WERI-Rb-1 (cell line): ENCODE results near the gene BZW2.

ENCODE experiments used
- DNase-seq: peaks from one replicate; pipeline ENCODE4 v3.0.0-alpha.2; 2020
- H3K27ac ChIP-seq: fragments of 250-450 bp; sonication (Bioruptor Pico); 2 replicates; pipeline ENCODE4 v1.5.1; 2020; ENCODE audit warnings: mild to moderate bottlenecking, moderate library complexity
- H3K27me3 ChIP-seq: fragments of 250-450 bp; sonication (Bioruptor Pico); 2 replicates; pipeline ENCODE4 v1.5.1; 2021; ENCODE audit warnings: mild to moderate bottlenecking, low read depth, moderate library complexity; ENCODE audit not compliant: insufficient read depth, severe bottlenecking
- H3K36me3 ChIP-seq: fragments of 250-450 bp; sonication (Bioruptor Pico); 2 replicates; pipeline ENCODE4 v1.5.1; 2020; ENCODE audit warnings: mild to moderate bottlenecking, moderate library complexity
- H3K4me3 ChIP-seq: 2 replicates; pipeline ENCODE4 v1.5.1; 2011; ENCODE audit warnings: low read depth, mild to moderate bottlenecking, control low read depth, low read length
- H3K9me3 ChIP-seq: fragments of 250-450 bp; sonication (Bioruptor Pico); 2 replicates; pipeline ENCODE4 v1.5.1; 2021; ENCODE audit warnings: mild to moderate bottlenecking, moderate library complexity; ENCODE audit not compliant: severe bottlenecking
- CTCF ChIP-seq: IDR thresholded peaks from 2 replicates; pipeline ENCODE4 v1.5.1; 2011; ENCODE audit warnings: low read depth, mild to moderate bottlenecking, control low read depth, inconsistent platforms, low read length

Gene BZW2

GRCh38 chr7:16738011-16738688 is 92.2 kb downstream of the BZW2 start:
- H3K27ac ChIP-seq: no peak overlapping the region
- H3K36me3 ChIP-seq: no peaks in the 10 kb centered on the region
- H3K27me3 ChIP-seq: no peaks in the 10 kb centered on the region
- no peak for TF ChIP-seq CTCF
- H3K4me3 ChIP-seq: no peak overlapping the region
- no peaks in the 10 kb centered on the region for H3K9me3 ChIP-seq
- no peak for DNase-seq

- Histone ChIP-seq H3K36me3 (no peaks in the 10 kb centered on the region), H3K27ac (no peak overlapping the region), H3K4me3 (no peak overlapping the region), H3K27me3 (no peaks in the 10 kb centered on the region), H3K9me3 (no peaks in the 10 kb centered on the region)
- no peak for TF ChIP-seq CTCF
- no peak for DNase-seq
Measured at GRCh38 chr7:16739863-16740622, 94.1 kb downstream of the BZW2 start.

- H3K9me3 ChIP-seq: no peaks in the 10 kb centered on the region
Measured at GRCh38 chr7:16740623-16740953, 94.6 kb downstream of the BZW2 start.

GRCh38 chr7:16740996-16741395 is 95.0 kb downstream of the BZW2 start:
- DNase-seq: no peak
- no peak for TF ChIP-seq CTCF
- no peaks in the 10 kb centered on the region for H3K36me3 ChIP-seq
- H3K4me3 ChIP-seq: no peak overlapping the region
- H3K27me3 ChIP-seq: no peaks in the 10 kb centered on the region
- H3K27ac ChIP-seq: no peak overlapping the region
- no peaks in the 10 kb centered on the region for H3K9me3 ChIP-seq

More at GRCh38 chr7:16740623-16740953, 94.6 kb downstream of the BZW2 start:
- DNase-seq: no peak
- Histone ChIP-seq H3K27me3 (no peaks in the 10 kb centered on the region), H3K4me3 (no peak overlapping the region), H3K36me3 (no peaks in the 10 kb centered on the region), H3K27ac (no peak overlapping the region)
- TF ChIP-seq CTCF: no peak

GRCh38 chr7:16741676-16742075 is 95.7 kb downstream of the BZW2 start:
- TF ChIP-seq CTCF: no peak
- Histone ChIP-seq H3K9me3 (no peaks in the 10 kb centered on the region), H3K27me3 (no peaks in the 10 kb centered on the region), H3K4me3 (no peak overlapping the region), H3K36me3 (no peaks in the 10 kb centered on the region), H3K27ac (no peak overlapping the region)
- no peak for DNase-seq
